ENCODE measurements around the gene BMP3.

The BMP3 gene

GRCh38 chr4:81085291-81085690 lies 54.8 kb downstream of the BMP3 start:
- H2BK15ac ChIP-seq (replicated peaks; ENCODE audit: low read depth): no peak overlapping the region
- no peak for DNase-seq
- H4K8ac ChIP-seq (ENCODE audit: low read depth, low read length): no peak overlapping the region
- H4K5ac ChIP-seq (ENCODE audit: low read length): no peak overlapping the region
- H3K27ac ChIP-seq (ENCODE audit: low read depth, low read length): no peak overlapping the region
- no peak overlapping the region for H3K56ac ChIP-seq (ENCODE audit: low read length)
- H2BK5ac ChIP-seq (ENCODE audit: low read length): no peak overlapping the region
- no peak overlapping the region for H3K4me2 ChIP-seq (ENCODE audit: low read length)
- H2BK120ac ChIP-seq (ENCODE audit: low read depth, low read length): no peak overlapping the region
- H3K9ac ChIP-seq (ENCODE audit: low read length): no peak overlapping the region
- H3K18ac ChIP-seq (ENCODE audit: low read length): no peak overlapping the region
- H3K79me2 ChIP-seq (ENCODE audit: control insufficient read depth, insufficient read depth, low read length): no peaks in the 10 kb centered on the region
- no peak overlapping the region for H3K4me3 ChIP-seq (ENCODE audit: low read length)
- H3K4ac ChIP-seq (ENCODE audit: low read depth, low read length): no peak overlapping the region
- no peaks in the 10 kb centered on the region for H3K27me3 ChIP-seq (ENCODE audit: insufficient read depth, low read length, poor library complexity)
- no peaks in the 10 kb centered on the region for H3K4me1 ChIP-seq (ENCODE audit: control insufficient read depth, low read depth, low read length)
- no peaks in the 10 kb centered on the region for H3K79me1 ChIP-seq (ENCODE audit: low read length)
- no peak overlapping the region for H3K23ac ChIP-seq (ENCODE audit: low read length)
- no CpG with 5 or more reads among the region's 3 CpGs for WGBS (ENCODE audit: extremely low coverage, insufficient coverage, low lambda C conversion rate)
- no peak overlapping the region for H2AK5ac ChIP-seq (ENCODE audit: low read length)
- no peaks in the 10 kb centered on the region for H3K36me3 ChIP-seq (ENCODE audit: control insufficient read depth, insufficient read depth, low read length)

GRCh38 chr4:81085979-81086378 lies 55.5 kb downstream of the BMP3 start:
- no CpG with 5 or more reads among the region's 3 CpGs for WGBS (ENCODE audit: extremely low coverage, insufficient coverage, low lambda C conversion rate)
- Histone ChIP-seq H4K5ac (ENCODE audit: low read length) (no peak overlapping the region), H2BK5ac (ENCODE audit: low read length) (no peak overlapping the region)

GRCh38 chr4:81093720-81094401 lies 63.4 kb downstream of the BMP3 start:
- WGBS (ENCODE audit: extremely low coverage, insufficient coverage, low lambda C conversion rate): no CpG with 5 or more reads among the region's 2 CpGs
- Histone ChIP-seq H3K79me2 (ENCODE audit: control insufficient read depth, insufficient read depth, low read length) (no peaks in the 10 kb centered on the region), H3K4ac (ENCODE audit: low read depth, low read length) (no peak overlapping the region)

More at GRCh38 chr4:81085979-81086378, 55.5 kb downstream of the BMP3 start:
- Histone ChIP-seq H3K4me3 (ENCODE audit: low read length) (no peak overlapping the region), H3K27me3 (ENCODE audit: insufficient read depth, low read length, poor library complexity) (no peaks in the 10 kb centered on the region), H2AK5ac (ENCODE audit: low read length) (no peak overlapping the region), H3K36me3 (ENCODE audit: control insufficient read depth, insufficient read depth, low read length) (no peaks in the 10 kb centered on the region), H3K79me2 (ENCODE audit: control insufficient read depth, insufficient read depth, low read length) (no peaks in the 10 kb centered on the region), H4K8ac (ENCODE audit: low read depth, low read length) (no peak overlapping the region), H2BK120ac (ENCODE audit: low read depth, low read length) (no peak overlapping the region), H3K9ac (ENCODE audit: low read length) (no peak overlapping the region), H3K4ac (ENCODE audit: low read depth, low read length) (no peak overlapping the region), H3K4me2 (ENCODE audit: low read length) (no peak overlapping the region), H3K18ac (ENCODE audit: low read length) (no peak overlapping the region), H3K27ac (ENCODE audit: low read depth, low read length) (no peak overlapping the region), H3K79me1 (ENCODE audit: low read length) (no peaks in the 10 kb centered on the region), H2BK15ac (replicated peaks; ENCODE audit: low read depth) (no peak overlapping the region), H3K23ac (ENCODE audit: low read length) (no peak overlapping the region), H3K56ac (ENCODE audit: low read length) (no peak overlapping the region), H3K4me1 (ENCODE audit: control insufficient read depth, low read depth, low read length) (no peaks in the 10 kb centered on the region)
- DNase-seq: no peak

GRCh38 chr4:81095389-81095788 lies 64.9 kb downstream of the BMP3 start:
- WGBS (ENCODE audit: extremely low coverage, insufficient coverage, low lambda C conversion rate): no CpG with 5 or more reads among the region's 2 CpGs

More at GRCh38 chr4:81093720-81094401, 63.4 kb downstream of the BMP3 start:
- H2BK120ac ChIP-seq (ENCODE audit: low read depth, low read length): no peak overlapping the region
- H3K4me3 ChIP-seq (ENCODE audit: low read length): no peak overlapping the region
- no peaks in the 10 kb centered on the region for H3K36me3 ChIP-seq (ENCODE audit: control insufficient read depth, insufficient read depth, low read length)
- H3K23ac ChIP-seq (ENCODE audit: low read length): no peak overlapping the region
- no peak overlapping the region for H2AK5ac ChIP-seq (ENCODE audit: low read length)
- H4K8ac ChIP-seq (ENCODE audit: low read depth, low read length): no peak overlapping the region
- DNase-seq: no peak
- no peaks in the 10 kb centered on the region for H3K27me3 ChIP-seq (ENCODE audit: insufficient read depth, low read length, poor library complexity)
- H3K79me1 ChIP-seq (ENCODE audit: low read length): no peaks in the 10 kb centered on the region
- no peak overlapping the region for H3K4me2 ChIP-seq (ENCODE audit: low read length)
- H3K18ac ChIP-seq (ENCODE audit: low read length): no peak overlapping the region
- H3K27ac ChIP-seq (ENCODE audit: low read depth, low read length): no peak overlapping the region
- H3K56ac ChIP-seq (ENCODE audit: low read length): no peak overlapping the region
- H2BK5ac ChIP-seq (ENCODE audit: low read length): no peak overlapping the region
- H3K4me1 ChIP-seq (ENCODE audit: control insufficient read depth, low read depth, low read length): no peaks in the 10 kb centered on the region
- no peak overlapping the region for H4K5ac ChIP-seq (ENCODE audit: low read length)
- no peak overlapping the region for H3K9ac ChIP-seq (ENCODE audit: low read length)
- no peak overlapping the region for H2BK15ac ChIP-seq (replicated peaks; ENCODE audit: low read depth)

GRCh38 chr4:81096566-81096965 lies 66.1 kb downstream of the BMP3 start:
- Histone ChIP-seq H3K56ac (ENCODE audit: low read length) (no peak overlapping the region), H3K4me3 (ENCODE audit: low read length) (no peak overlapping the region), H3K79me1 (ENCODE audit: low read length) (no peaks in the 10 kb centered on the region), H2BK15ac (replicated peaks; ENCODE audit: low read depth) (no peak overlapping the region), H3K79me2 (ENCODE audit: control insufficient read depth, insufficient read depth, low read length) (no peaks in the 10 kb centered on the region), H3K4ac (ENCODE audit: low read depth, low read length) (no peak overlapping the region), H4K5ac (ENCODE audit: low read length) (no peak overlapping the region), H4K8ac (ENCODE audit: low read depth, low read length) (no peak overlapping the region), H3K4me1 (ENCODE audit: control insufficient read depth, low read depth, low read length) (no peaks in the 10 kb centered on the region), H3K36me3 (ENCODE audit: control insufficient read depth, insufficient read depth, low read length) (no peaks in the 10 kb centered on the region), H3K27ac (ENCODE audit: low read depth, low read length) (no peak overlapping the region), H2AK5ac (ENCODE audit: low read length) (no peak overlapping the region), H2BK5ac (ENCODE audit: low read length) (no peak overlapping the region), H3K18ac (ENCODE audit: low read length) (no peak overlapping the region), H3K23ac (ENCODE audit: low read length) (no peak overlapping the region), H3K4me2 (ENCODE audit: low read length) (no peak overlapping the region), H2BK120ac (ENCODE audit: low read depth, low read length) (no peak overlapping the region), H3K9ac (ENCODE audit: low read length) (no peak overlapping the region), H3K27me3 (ENCODE audit: insufficient read depth, low read length, poor library complexity) (no peaks in the 10 kb centered on the region)
- no peak for DNase-seq
- WGBS (ENCODE audit: extremely low coverage, insufficient coverage, low lambda C conversion rate): no CpG with 5 or more reads among the region's 1 CpG

More at GRCh38 chr4:81095389-81095788, 64.9 kb downstream of the BMP3 start:
- Histone ChIP-seq H2AK5ac (ENCODE audit: low read length) (no peak overlapping the region), H3K56ac (ENCODE audit: low read length) (no peak overlapping the region), H3K18ac (ENCODE audit: low read length) (no peak overlapping the region), H2BK15ac (replicated peaks; ENCODE audit: low read depth) (no peak overlapping the region), H4K8ac (ENCODE audit: low read depth, low read length) (no peak overlapping the region), H3K4ac (ENCODE audit: low read depth, low read length) (no peak overlapping the region), H3K27ac (ENCODE audit: low read depth, low read length) (no peak overlapping the region), H3K27me3 (ENCODE audit: insufficient read depth, low read length, poor library complexity) (no peaks in the 10 kb centered on the region), H4K5ac (ENCODE audit: low read length) (no peak overlapping the region), H3K23ac (ENCODE audit: low read length) (no peak overlapping the region), H2BK120ac (ENCODE audit: low read depth, low read length) (no peak overlapping the region), H3K4me1 (ENCODE audit: control insufficient read depth, low read depth, low read length) (no peaks in the 10 kb centered on the region), H3K4me2 (ENCODE audit: low read length) (no peak overlapping the region), H3K9ac (ENCODE audit: low read length) (no peak overlapping the region), H2BK5ac (ENCODE audit: low read length) (no peak overlapping the region), H3K36me3 (ENCODE audit: control insufficient read depth, insufficient read depth, low read length) (no peaks in the 10 kb centered on the region), H3K79me1 (ENCODE audit: low read length) (no peaks in the 10 kb centered on the region), H3K79me2 (ENCODE audit: control insufficient read depth, insufficient read depth, low read length) (no peaks in the 10 kb centered on the region), H3K4me3 (ENCODE audit: low read length) (no peak overlapping the region)
- DNase-seq: no peak

- Histone ChIP-seq H3K36me3 (ENCODE audit: control insufficient read depth, insufficient read depth, low read length) (no peaks in the 10 kb centered on the region), H4K8ac (ENCODE audit: low read depth, low read length) (no peak overlapping the region), H3K9ac (ENCODE audit: low read length) (no peak overlapping the region), H3K4ac (ENCODE audit: low read depth, low read length) (no peak overlapping the region), H3K4me2 (ENCODE audit: low read length) (no peak overlapping the region), H2AK5ac (ENCODE audit: low read length) (no peak overlapping the region), H4K5ac (ENCODE audit: low read length) (no peak overlapping the region), H3K18ac (ENCODE audit: low read length) (no peak overlapping the region), H2BK15ac (replicated peaks; ENCODE audit: low read depth) (no peak overlapping the region), H3K79me1 (ENCODE audit: low read length) (no peaks in the 10 kb centered on the region), H2BK120ac (ENCODE audit: low read depth, low read length) (no peak overlapping the region), H3K27ac (ENCODE audit: low read depth, low read length) (no peak overlapping the region), H3K4me3 (ENCODE audit: low read length) (no peak overlapping the region), H2BK5ac (ENCODE audit: low read length) (no peak overlapping the region), H3K27me3 (ENCODE audit: insufficient read depth, low read length, poor library complexity) (no peaks in the 10 kb centered on the region), H3K79me2 (ENCODE audit: control insufficient read depth, insufficient read depth, low read length) (no peaks in the 10 kb centered on the region), H3K56ac (ENCODE audit: low read length) (no peak overlapping the region), H3K23ac (ENCODE audit: low read length) (no peak overlapping the region), H3K4me1 (ENCODE audit: control insufficient read depth, low read depth, low read length) (no peaks in the 10 kb centered on the region)
- DNase-seq: no peak
Measured at GRCh38 chr4:81102107-81102506, 71.6 kb downstream of the BMP3 start.
